Measurements from ENCODE around the gene ODF2L.

DNA sequence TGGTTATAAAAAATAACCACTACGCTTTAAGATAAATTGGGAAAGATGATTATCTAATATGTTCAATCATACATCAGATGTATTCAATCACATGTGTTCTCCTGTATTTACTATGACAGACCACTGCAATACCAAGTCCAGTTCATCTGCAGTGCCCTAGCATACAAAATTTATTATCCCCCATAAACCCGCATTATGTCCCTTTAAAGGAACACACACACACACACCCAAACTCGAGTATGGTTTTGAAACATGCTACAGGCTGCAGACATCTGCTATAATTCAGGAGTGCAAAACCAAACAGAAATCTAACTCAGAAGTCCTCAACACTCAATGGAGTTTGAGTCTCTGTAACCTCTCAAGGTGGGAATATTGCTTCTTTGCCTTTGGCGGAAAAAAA lies 14.9 kb downstream of the ODF2L start:
- TF ChIP-seq, protein P1, sequence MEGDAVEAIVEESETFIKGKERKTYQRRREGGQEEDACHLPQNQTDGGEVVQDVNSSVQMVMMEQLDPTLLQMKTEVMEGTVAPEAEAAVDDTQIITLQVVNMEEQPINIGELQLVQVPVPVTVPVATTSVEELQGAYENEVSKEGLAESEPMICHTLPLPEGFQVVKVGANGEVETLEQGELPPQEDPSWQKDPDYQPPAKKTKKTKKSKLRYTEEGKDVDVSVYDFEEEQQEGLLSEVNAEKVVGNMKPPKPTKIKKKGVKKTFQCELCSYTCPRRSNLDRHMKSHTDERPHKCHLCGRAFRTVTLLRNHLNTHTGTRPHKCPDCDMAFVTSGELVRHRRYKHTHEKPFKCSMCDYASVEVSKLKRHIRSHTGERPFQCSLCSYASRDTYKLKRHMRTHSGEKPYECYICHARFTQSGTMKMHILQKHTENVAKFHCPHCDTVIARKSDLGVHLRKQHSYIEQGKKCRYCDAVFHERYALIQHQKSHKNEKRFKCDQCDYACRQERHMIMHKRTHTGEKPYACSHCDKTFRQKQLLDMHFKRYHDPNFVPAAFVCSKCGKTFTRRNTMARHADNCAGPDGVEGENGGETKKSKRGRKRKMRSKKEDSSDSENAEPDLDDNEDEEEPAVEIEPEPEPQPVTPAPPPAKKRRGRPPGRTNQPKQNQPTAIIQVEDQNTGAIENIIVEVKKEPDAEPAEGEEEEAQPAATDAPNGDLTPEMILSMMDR (IDR thresholded peaks at IDR 0.05) = no peak
- no peak for TF ChIP-seq POLR2A (IDR thresholded peaks at IDR 0.05)

Measured in thyroid gland (tissue), 4 donors.